A673 (cell line): Measurements from ENCODE around the gene AIMP1. TPM values are rescaled to one million over a fixed set of nuclear protein-coding genes. Genes with fewer than 3 reads are reported as not detected.

Experiments
- BruUV-seq: library from RNA; stranded (reverse); fragments of 400-500 nt; replicated peaks from 2 replicates; lab custom pipeline; 2021; lab: Mats Ljungman, UMichigan
- CTCF ChIA-PET: fragments of 300-600 bp; sonication (Branson Sonifier 250); formaldehyde crosslinking; loops from one replicate; lab custom pipeline; 2022; ENCODE audit warnings: antibody characterized with exemption; lab: Charles Lee
- POLR2A ChIA-PET: fragments of 300-600 bp; sonication (Branson Sonifier 250); formaldehyde crosslinking; loops from one replicate; lab custom pipeline; 2022; ENCODE audit warnings: antibody characterized with exemption; ENCODE audit not compliant: low non-redundant PET; lab: Charles Lee
- DNase-seq: peaks from one replicate; pipeline ENCODE4 v3.0.0-alpha.2; 2015; ENCODE audit warnings: low spot score
- H3K27ac ChIP-seq: fragments of 200-600 bp; sonication (generic); 2 replicates; pipeline ENCODE4 v1.5.1; 2016; ENCODE audit warnings: mixed run types, low read depth, mild to moderate bottlenecking, mixed read lengths, antibody characterized with exemption, low read length; ENCODE audit not compliant: poor library complexity, severe bottlenecking
- H3K27me3 ChIP-seq: fragments of 200-600 bp; sonication (generic); replicated peaks from 2 replicates; pipeline ENCODE4 v1.6.1; 2017; ENCODE audit warnings: mixed run types, low read depth, mild to moderate bottlenecking, mixed read lengths, antibody characterized with exemption, low read length; ENCODE audit not compliant: insufficient read depth, poor library complexity
- H3K36me3 ChIP-seq: fragments of 200-600 bp; sonication (generic); 2 replicates; pipeline ENCODE4 v1.6.1; 2016; ENCODE audit warnings: mixed run types, mild to moderate bottlenecking, mixed read lengths, antibody characterized with exemption, low read length; ENCODE audit not compliant: insufficient read depth, poor library complexity, severe bottlenecking
- H3K4me1 ChIP-seq: fragments of 200-600 bp; sonication (generic); 2 replicates; pipeline ENCODE4 v1.6.1; 2017; ENCODE audit warnings: mixed run types, mild to moderate bottlenecking, mixed read lengths, antibody characterized with exemption, low read length; ENCODE audit not compliant: insufficient read depth, poor library complexity, severe bottlenecking
- H3K4me3 ChIP-seq: fragments of 200-600 bp; sonication (generic); 2 replicates; pipeline ENCODE4 v1.5.1; 2016; ENCODE audit warnings: low read depth, mixed run types, mild to moderate bottlenecking, mixed read lengths, low read length; ENCODE audit not compliant: poor library complexity, severe bottlenecking
- H3K9me3 ChIP-seq: fragments of 200-600 bp; sonication (generic); 2 replicates; pipeline ENCODE4 v1.6.1; 2016; ENCODE audit warnings: mixed run types, low read depth, mild to moderate bottlenecking, mixed read lengths, antibody characterized with exemption, low read length; ENCODE audit not compliant: poor library complexity, severe bottlenecking
- EZH2 ChIP-seq: fragments of 200-600 bp; sonication (generic); IDR thresholded peaks from 2 replicates; pipeline ENCODE4 v1.6.1; 2017; ENCODE audit warnings: borderline replicate concordance, low read depth, mild to moderate bottlenecking, mixed read lengths, antibody characterized with exemption, low read length; ENCODE audit not compliant: poor library complexity, severe bottlenecking
- intact Hi-C: fragments of 100-400 bp; cut with micrococcal nuclease; formaldehyde crosslinking; loops from one replicate; pipeline ENCODE4 v1.10.0; 2022; ENCODE audit not compliant: unreplicated experiment
- total RNA-seq: library from RNA; stranded (reverse); gene quantifications from 2 replicates; pipeline ENCODE4 v1.2.3, GENCODE V29; 2021
- TF ChIP-seq, protein P1 (sequence below): fragments of 300-800, 200-600 bp; sonication (generic); conservative IDR thresholded peaks from 2 replicates; pipeline ENCODE4 v1.5.1; 2017; ENCODE audit warnings: low read depth, mild to moderate bottlenecking, antibody characterized with exemption, low read length, moderate library complexity, mixed read lengths

Gene AIMP1
- total RNA-seq, 1 experiment from 2014 or later: 74.8 TPM

DNA sequence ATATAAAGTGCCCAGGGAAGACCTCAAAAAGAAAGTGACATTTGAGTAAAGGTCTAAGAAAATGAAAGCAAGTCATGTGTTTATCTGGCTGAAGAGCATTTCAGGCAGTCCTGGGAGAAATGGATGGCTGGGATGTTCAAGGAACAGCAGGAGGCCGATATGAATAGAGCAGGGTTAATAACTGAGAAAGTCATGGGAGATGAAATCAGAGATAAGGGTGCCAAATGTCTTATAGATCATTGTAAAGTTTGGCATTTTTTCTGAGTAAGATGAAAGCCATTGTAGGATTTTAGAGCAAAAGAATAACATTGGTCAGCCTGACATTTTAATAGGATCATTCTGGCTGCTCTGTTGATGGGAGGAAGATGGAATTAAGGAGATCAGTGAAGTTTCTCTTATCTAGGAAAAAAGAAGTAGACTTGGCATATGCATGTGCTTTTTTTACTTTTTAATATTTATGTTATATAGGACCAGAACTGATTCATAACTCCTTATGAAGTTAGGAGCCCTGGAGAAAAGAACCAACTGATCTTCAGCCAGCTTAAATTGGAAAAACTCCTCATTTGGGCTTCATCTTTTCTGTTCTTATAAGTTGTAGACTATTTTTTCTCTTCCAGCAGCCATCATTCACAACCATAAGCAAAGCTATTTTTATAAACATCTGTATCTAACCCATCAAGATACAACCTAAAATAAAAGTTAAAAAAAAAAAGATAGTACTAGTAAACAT lies 18.6 kb downstream of the AIMP1 start:
- ChIA-PET POLR2A (no interaction called here), CTCF (no interaction called here)
- BruUV-seq: no TSS peak
- no peak for DNase-seq
- H3K4me3 ChIP-seq: no peak overlapping the region
- TF ChIP-seq, protein P1, sequence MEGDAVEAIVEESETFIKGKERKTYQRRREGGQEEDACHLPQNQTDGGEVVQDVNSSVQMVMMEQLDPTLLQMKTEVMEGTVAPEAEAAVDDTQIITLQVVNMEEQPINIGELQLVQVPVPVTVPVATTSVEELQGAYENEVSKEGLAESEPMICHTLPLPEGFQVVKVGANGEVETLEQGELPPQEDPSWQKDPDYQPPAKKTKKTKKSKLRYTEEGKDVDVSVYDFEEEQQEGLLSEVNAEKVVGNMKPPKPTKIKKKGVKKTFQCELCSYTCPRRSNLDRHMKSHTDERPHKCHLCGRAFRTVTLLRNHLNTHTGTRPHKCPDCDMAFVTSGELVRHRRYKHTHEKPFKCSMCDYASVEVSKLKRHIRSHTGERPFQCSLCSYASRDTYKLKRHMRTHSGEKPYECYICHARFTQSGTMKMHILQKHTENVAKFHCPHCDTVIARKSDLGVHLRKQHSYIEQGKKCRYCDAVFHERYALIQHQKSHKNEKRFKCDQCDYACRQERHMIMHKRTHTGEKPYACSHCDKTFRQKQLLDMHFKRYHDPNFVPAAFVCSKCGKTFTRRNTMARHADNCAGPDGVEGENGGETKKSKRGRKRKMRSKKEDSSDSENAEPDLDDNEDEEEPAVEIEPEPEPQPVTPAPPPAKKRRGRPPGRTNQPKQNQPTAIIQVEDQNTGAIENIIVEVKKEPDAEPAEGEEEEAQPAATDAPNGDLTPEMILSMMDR: no peak
- TF ChIP-seq EZH2: no peak
- no peak overlapping the region for H3K27ac ChIP-seq
- H3K36me3 ChIP-seq: peaks cover 77% of the 10 kb centered on the region
- no peaks in the 10 kb centered on the region for H3K9me3 ChIP-seq
- no peaks in the 10 kb centered on the region for H3K4me1 ChIP-seq
- no peaks in the 10 kb centered on the region for H3K27me3 ChIP-seq
- intact Hi-C loops: no loop called here

DNA sequence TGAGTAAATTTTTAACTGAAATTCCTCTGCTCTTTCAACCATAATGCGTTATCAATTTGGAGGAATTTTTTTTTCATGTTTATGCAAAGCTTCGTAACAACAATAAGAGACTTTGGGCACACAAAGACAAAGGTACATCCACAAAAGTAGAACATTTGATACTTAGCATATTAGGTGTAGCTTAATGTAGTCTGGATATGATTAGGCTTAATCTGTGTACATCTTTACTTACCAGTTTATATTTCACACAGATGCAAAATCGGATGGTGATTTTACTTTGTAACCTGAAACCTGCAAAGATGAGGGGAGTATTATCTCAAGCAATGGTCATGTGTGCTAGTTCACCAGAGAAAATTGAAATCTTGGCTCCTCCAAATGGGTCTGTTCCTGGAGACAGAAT lies 20.3 kb downstream of the AIMP1 start:
- ChIA-PET CTCF (no interaction called here), POLR2A (no interaction called here)
- DNase-seq: no peak
- Histone ChIP-seq H3K9me3 (no peaks in the 10 kb centered on the region), H3K4me3 (no peak overlapping the region), H3K27ac (no peak overlapping the region), H3K36me3 (peaks cover 68% of the 10 kb centered on the region), H3K27me3 (no peaks in the 10 kb centered on the region), H3K4me1 (no peaks in the 10 kb centered on the region)
- intact Hi-C loops: loop anchor here (1.0 kb wide), 1 partner anchor 32 kb away; the partner anchor contains the start of gene GIMD1
- no peak for TF ChIP-seq EZH2
- TF ChIP-seq, protein P1: no peak
- BruUV-seq: no TSS peak

- DNase-seq: no peak
- H3K27ac ChIP-seq: no peak overlapping the region
- intact Hi-C loops: no loop called here
- POLR2A ChIA-PET: no interaction called here
- H3K9me3 ChIP-seq: no peaks in the 10 kb centered on the region
- CTCF ChIA-PET: no interaction called here
- H3K36me3 ChIP-seq: peaks cover 60% of the 10 kb centered on the region
- no peak overlapping the region for H3K4me3 ChIP-seq
- no peaks in the 10 kb centered on the region for H3K4me1 ChIP-seq
- no peaks in the 10 kb centered on the region for H3K27me3 ChIP-seq
- BruUV-seq: no TSS peak
- no peak for TF ChIP-seq EZH2
- TF ChIP-seq, protein P1: no peak
These were observed 21.6 kb downstream of the AIMP1 start for GRCh38 chr4:106337916-106338315.
